Stimulated activated CD8-positive, alpha-beta memory T cell treated with anti-CD3 and anti-CD28 coated beads, Interleukin-15, amount 100 ng/mL, for 48 hours (primary cell): Measurements from ENCODE around the gene CLDN19.
"Not testable (repeated sequence)": the region's sequence is repeated elsewhere in the genome, so short reads cannot be mapped to it uniquely, and the experiment has no call there.

Experiments
- DNase-seq, 2 donors: peaks; one replicate each; pipeline ENCODE4 v3.0.0-alpha.2; 2020; ENCODE audit warnings: low read depth in 2 of 2

Gene CLDN19

DNA sequence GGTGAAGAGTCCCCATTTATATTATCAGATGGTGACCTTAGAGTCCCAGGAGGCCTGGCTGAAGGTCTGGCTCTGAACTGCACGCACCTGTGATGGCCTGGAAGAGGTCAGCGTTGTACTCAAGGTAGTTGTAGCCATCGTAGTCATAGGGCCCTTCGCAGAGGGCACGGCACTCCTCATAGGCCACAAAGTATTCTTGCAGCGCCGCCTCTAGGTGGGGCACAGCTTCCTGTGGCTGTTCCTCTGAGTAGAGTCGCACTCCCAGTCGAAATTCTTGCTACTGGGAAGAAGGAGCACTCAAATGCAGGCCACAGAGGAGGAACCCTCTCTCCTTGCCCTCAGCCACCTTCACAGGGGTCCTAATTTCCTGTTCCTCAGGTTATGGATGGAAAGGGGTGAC, 19.1 kb upstream of the CLDN19 start:
- no peak for DNase-seq

DNA sequence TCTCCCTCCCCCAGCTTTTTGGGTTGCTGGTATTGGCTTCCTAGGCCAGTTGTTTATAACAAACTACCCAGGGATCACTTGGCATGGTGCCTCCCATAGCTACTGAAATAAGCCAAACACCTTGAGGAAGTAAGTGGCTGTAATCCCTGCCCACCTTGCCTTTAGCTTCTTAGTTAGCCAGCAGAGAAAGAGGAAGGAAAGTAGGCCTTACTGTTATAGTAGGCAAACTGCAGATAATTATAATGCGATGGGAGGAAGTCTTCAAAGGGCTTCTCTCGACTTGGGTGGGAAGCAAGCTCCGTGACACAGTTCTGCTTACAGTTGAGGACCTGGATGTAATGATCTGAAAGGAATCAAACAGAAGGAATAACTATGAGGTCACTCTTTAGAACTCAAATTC, 18.6 kb upstream of the CLDN19 start:
- no peak for DNase-seq

DNA sequence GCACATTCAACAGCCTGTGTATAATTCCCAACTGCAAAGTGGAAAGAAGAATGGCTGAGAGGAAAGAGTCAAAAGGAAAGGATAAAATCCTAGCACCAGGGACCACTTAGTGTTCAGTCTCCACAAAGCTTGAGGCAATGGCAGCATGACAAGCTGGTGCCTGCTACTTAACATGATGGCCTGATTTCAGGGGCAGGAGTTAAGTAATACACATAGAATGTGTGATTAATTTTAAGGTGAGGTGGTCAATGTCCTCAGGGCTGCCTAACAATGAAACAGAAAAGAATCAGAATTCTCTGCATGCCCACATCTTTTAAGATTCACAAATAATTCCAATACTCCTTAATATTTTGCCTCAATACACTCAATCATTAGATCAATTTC, 17.8 kb upstream of the CLDN19 start:
- no peak for DNase-seq

GRCh38 chr1:42756956-42757891, 17.2 kb upstream of the CLDN19 start:
- no peak for DNase-seq

- DNase-seq, result no peak
Observed at GRCh38 chr1:42753070-42753469, 13.0 kb upstream of the CLDN19 start.

DNA sequence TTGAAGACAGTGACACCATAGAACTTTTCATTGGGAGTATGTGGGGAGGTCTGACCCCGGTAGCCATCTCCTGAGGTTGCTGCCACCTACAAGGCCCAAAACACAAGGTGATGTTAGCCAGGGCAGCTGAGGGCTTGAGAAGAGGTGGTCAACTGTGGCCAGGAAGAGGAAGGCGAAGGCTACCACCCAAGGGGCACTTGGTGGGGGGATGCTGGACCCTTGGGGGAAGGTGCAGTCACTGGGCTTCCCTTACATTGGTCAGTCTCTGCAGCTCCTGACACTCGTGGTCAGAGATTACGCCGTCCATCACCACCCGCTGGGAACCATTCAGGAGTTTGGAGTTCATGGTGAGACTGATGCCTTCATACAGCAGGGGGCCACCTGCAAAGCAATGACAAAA, 12.2 kb upstream of the CLDN19 start:
- DNase-seq, result no peak

GRCh38 chr1:42751511-42752070, 11.6 kb upstream of the CLDN19 start:
- not testable (repeated sequence) for DNase-seq

- DNase-seq, result no peak
Observed at GRCh38 chr1:42750041-42750440, 10.0 kb upstream of the CLDN19 start.

DNA sequence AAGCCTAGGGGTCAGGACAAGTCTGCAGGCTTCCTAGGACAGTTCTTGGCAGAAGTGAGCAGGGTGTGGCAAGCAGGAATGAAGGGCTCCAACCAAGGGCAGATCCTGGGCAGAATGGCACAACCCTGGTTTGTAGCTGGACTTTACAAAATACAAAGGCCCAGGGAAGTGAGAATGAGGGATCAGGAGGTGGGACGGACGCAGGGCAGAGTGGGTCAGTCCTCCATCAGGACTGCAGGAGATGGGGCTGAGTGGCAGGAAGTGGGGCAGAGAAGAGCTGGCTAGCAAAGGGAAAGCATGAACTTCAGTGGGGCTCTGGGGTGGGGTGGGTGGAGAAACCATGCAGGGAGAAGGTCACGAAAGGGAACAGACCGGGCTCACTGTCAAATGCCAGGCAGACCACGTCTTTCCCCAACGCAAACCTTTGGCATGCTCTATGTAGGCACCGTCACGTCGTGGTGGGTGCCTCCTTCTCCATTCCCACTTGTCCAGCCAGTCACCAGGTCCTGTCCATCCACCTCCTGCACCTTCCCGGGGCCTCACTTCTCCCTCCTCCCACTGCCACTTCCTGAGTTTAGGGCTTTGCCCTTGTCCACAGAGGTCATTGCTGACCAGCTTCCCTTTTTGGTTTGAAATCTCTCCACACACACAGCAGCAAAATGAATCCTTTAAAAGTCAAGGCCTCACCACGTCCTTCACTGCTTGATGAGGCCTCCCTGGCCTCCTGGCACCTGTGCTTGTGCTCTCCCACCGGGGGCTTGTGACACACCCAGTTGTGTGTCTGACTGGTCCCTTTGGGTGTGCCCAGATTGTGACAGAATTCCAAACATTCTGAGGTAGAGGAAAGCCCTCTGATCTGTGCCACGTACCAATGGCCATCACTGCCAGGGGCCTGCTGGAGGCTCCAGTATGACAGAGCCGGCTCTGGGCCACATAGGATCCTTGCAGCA, 8.7 kb upstream of the CLDN19 start:
- DNase-seq, result no peak

DNA sequence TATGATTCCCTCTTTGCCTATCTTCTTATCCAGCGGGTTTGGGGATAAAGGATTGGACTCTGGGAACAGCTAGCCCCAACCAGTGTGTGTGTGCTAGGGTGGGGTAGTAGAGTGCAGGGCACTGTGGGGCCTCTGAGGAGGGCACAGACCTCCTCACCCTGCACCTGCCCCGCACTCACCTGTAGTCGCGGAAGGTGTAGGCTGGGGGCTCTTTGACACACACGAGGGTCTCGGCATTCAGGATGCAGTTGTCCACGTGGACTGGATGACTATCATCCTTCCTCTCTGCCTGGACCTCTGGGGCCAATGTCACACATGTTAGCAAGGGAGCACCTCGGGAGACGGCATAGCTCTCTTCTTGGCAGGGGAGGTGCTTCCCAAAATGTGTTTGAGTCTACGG, 8.0 kb upstream of the CLDN19 start:
- DNase-seq, result no peak

- DNase-seq, result peak in 1 of 2 donors; percentile 17
Observed at GRCh38 chr1:42747125-42747524, 7.1 kb upstream of the CLDN19 start.

- no peak for DNase-seq
Observed at GRCh38 chr1:42746436-42747105, 6.5 kb upstream of the CLDN19 start.

DNA sequence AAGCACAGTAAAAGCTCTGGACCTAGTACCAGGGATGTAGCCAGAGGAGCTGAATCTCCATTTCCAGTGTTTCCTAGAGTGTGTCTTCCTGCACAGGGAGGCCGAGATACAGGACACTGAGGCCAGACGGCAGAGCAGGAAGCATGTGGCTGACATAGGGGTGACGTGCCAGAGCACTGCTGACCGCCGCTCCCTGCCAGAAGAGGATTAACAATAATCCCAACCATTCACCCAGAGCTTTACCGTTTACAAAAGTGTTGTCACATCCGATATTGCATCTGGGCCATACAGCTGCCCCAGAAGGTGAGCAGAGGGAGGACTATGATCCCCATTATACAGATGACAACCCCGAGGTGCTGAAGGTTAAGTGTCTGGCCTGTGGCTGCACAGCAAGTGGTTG, 5.8 kb upstream of the CLDN19 start:
- DNase-seq, result no peak

- DNase-seq, result no peak
Observed at GRCh38 chr1:42744148-42744413, 4.0 kb upstream of the CLDN19 start.

DNA sequence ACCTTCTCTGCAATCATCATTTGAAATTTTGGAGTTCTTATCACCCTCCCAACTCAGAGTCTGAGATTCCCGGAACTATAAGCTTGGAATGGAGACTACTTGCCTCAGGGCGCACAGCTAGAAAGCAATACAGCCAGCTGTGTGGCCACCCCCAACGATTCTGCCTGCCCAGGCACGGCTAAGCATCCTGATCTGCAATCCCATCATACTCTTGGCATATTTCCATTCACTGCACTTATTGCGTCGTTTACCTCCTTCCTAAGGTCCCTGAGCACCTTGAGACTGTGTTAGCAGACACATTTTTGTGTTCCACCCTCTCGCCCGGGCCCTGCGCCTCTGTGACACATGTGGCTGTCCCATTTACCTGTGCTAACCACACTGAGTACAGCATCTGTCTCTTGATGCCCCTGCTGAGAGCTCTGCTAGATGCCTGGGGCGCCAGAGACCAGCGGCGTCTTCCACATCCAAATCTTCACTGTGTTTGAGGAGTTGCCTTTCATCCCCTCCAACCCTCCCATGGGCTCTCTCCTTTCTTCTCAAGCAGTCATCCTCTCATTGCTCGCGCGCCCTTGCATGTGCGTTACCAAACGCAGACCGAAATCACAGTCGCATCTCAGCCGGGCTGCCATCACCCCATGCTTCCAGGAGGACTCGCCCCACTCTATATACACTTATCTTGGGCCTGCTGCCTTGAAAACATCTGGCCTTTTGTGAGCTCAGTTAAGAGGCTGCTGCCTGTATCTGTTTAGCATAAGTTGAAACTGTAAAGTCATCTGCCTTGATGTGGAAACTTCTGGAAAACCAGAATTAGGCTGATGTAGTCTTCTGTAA, 3.5 kb upstream of the CLDN19 start:
- DNase-seq, result no peak

DNA sequence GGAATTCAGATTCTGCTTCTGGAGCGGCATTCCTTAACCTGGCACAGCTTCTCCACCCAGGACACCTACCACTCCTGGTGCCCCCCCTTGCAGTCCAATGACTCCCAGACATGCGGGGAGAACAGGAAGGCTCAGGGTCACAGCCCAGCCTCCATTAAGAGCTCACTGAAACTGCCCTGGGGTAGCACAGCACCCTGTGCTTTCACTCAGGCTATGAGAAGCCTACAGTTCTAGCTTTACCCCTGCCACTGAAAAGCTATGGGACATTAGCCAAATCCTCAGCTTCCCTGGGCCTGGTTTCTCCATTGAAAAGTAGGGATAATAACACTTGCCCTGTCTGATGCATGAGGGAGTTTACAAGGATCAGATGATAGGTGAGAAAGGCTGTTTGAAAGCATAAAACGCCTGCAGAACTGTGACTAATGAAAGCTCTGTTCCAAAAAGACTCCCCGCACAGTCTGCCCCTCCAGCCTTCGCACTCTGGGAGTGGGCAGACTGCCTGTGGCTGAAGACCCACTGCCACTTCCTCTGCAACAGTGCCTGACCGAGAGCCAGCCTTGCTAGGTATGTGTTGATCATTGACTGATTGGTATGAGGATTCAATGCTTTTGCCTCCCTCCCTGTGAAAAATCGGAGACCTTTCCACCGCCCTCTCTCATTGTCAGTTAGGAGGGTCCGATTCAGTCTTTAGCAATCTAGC, 2.7 kb upstream of the CLDN19 start:
- no peak for DNase-seq

- no peak for DNase-seq
Observed at GRCh38 chr1:42742141-42742540, 2.1 kb upstream of the CLDN19 start.

DNA sequence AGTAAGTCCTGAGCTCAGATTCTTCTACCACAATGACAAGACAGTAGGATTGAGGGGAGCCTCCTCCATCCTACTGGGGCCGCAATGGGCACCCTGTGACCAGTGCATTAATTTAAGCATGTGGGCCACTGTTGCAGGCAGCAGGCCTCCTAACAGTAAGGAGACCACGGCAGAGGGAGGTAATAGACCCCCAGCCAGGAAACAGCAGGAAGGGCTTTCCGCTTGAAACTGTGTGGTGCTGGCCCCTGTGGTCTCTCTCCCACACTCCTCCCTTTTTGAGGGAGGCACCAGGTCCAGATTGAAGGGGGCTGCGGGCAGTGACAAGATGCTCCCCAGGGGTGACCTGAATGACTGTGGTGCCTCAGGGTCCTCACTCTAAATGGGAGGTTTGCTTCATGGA, 1.7 kb upstream of the CLDN19 start:
- DNase-seq, result no peak

DNA sequence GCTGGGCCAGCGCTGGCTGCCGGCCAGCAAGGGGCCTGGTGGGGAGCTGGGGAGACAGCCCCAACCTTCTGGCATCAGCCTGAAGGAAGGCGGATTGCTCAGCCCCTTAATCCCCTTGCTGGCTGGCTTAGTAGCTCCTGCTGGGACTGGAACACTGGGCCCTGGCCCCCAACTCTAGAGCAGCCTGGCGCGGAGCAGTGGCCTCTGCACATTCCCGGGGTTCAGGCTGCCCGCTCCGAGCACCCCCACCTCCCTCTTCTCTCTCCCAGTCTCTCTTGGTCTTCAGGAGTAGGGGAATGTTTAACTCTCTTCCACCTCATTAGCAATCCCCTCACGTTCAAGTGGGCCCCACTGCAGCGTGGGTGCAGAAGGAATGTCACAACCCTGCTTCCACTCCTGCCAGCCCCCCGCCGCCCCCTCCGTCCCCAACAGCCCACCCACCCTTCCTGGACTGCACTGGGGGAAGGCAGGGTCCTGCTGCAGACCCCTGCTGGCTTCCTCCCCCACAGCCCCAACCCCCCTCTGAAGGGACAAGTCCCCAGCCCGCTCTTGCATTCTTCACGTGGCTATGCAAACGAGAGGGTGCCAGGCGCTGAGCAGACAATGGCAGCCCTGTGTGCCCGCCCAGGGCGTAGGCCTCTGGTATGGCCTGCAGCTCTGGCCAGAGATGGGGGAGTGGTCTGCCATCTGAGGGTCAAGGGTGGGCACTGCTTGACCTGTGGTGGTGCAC, 980 bp upstream of the CLDN19 start:
- no peak for DNase-seq

- no peak for DNase-seq
Observed at GRCh38 chr1:42738678-42739226, 1.3 kb downstream of the CLDN19 start.
